Measurements from ENCODE around the gene CBX8.

The CBX8 gene

DNA sequence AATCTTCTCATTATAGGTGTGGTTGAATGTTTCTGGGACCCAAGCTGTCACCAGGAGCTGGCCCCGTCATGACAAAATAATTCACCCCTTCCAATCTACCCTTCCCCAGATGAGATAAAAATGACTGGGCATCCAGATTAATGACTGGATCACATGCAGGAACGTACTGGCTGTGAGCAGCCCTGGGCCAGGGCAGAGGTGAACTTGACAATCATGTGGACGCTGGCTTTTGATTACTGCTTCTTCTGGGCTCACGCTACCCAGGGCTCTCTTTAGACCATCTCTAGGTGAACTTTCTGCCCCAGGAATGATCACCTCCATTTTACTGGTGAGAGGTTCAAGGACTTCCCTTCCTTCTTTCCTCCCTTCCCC lies 24.1 kb upstream of the CBX8 start:
- Histone ChIP-seq H3K9ac (ENCODE audit: low read depth in 1 of 2, low read length in 2 of 2) (no peak overlapping the region), H3K36me3 (ENCODE audit: control insufficient read depth in 2 of 2, insufficient read depth in 2 of 2, low read length in 2 of 2) (no peaks in the 10 kb centered on the region), H3K4me3 (ENCODE audit: low read length in 2 of 2) (no peak overlapping the region), H3K27me3 (ENCODE audit: control insufficient read depth in 2 of 2, insufficient read depth in 2 of 2, low read length in 2 of 2) (peaks cover 20 to 22% of the 10 kb centered on the region in 2 donors), H3K9me3 (ENCODE audit: control insufficient read depth in 2 of 2, low read length in 2 of 2) (no peaks in the 10 kb centered on the region), H3K27ac (ENCODE audit: low read depth in 2 of 2, low read length in 2 of 2) (no peak overlapping the region), H3K4me1 (ENCODE audit: control insufficient read depth in 2 of 2, insufficient read depth in 2 of 2, low read length in 2 of 2) (no peaks in the 10 kb centered on the region)

DNA sequence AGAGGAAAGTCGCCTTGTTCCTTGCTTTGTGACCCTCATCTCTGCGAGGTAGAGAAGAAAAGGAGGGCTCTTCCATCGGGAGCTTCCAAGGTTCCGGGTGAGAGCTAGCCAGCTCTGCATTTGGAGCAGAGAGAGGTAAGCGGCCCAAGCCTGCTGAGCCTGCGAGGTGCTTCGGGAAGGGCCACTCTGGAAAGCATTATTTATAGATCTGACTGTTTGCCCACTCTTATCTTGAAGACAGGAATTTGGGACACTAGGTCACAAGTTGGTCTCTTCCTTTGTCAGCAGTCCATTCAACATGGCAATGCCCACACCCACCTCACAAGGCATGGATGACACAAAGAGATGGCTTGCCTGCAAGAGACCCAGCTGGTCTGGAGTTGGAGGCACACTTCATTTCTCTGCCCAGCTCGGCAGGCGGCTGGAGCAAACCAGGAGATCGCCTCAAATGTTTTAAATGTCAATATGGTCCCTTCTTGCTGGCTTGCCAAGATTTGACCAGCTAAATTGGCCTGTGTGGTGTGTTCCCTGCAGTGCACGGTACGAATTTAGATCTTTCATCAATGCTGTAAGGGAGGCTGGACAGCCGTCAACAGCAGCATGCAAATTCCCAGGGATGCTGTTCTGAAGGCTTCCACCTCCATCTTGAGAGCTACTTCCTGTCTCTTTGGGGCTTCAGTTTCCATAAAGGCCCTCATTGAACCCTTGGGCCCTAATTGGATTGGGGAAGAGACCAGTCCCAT lies 22.8 kb upstream of the CBX8 start:
- Histone ChIP-seq H3K27me3 (ENCODE audit: control insufficient read depth in 2 of 2, insufficient read depth in 2 of 2, low read length in 2 of 2) (peaks cover 25 to 26% of the 10 kb centered on the region in 2 donors), H3K4me1 (ENCODE audit: control insufficient read depth in 2 of 2, insufficient read depth in 2 of 2, low read length in 2 of 2) (peaks cover 5% of the 10 kb centered on the region in 2 donors), H3K9ac (ENCODE audit: low read depth in 1 of 2, low read length in 2 of 2) (no peak overlapping the region), H3K27ac (ENCODE audit: low read depth in 2 of 2, low read length in 2 of 2) (no peak overlapping the region), H3K9me3 (ENCODE audit: control insufficient read depth in 2 of 2, low read length in 2 of 2) (no peaks in the 10 kb centered on the region), H3K36me3 (ENCODE audit: control insufficient read depth in 2 of 2, insufficient read depth in 2 of 2, low read length in 2 of 2) (no peaks in the 10 kb centered on the region), H3K4me3 (ENCODE audit: low read length in 2 of 2) (no peak overlapping the region)

DNA sequence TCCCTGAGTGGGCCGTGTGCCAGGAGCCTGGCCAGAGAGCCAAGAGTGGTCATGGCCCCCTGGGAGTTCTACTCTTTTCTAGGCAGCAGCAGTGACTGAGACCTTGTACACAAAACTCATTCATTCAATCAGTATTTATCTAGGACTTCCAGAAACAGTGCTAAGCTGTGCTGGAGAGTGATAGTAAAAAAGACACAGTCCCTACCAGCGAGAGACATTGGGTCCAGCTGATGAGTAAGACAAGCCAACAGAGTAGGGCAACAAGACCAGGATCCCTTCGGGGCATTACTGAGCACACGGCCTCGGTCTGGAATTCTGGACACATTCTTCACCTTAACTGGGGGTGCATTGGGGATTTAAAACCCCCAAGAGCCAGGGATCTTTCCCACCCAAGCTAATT lies 22.2 kb upstream of the CBX8 start:
- peaks cover 30 to 31% of the 10 kb centered on the region in 2 donors for H3K27me3 ChIP-seq (ENCODE audit: control insufficient read depth in 2 of 2, insufficient read depth in 2 of 2, low read length in 2 of 2)
- H3K9me3 ChIP-seq (ENCODE audit: control insufficient read depth in 2 of 2, low read length in 2 of 2), result no peaks in the 10 kb centered on the region
- H3K9ac ChIP-seq (ENCODE audit: low read depth in 1 of 2, low read length in 2 of 2), result no peak overlapping the region
- no peak overlapping the region for H3K27ac ChIP-seq (ENCODE audit: low read depth in 2 of 2, low read length in 2 of 2)
- no peak overlapping the region for H3K4me3 ChIP-seq (ENCODE audit: low read length in 2 of 2)
- peaks cover 5 to 9% of the 10 kb centered on the region in 2 donors for H3K4me1 ChIP-seq (ENCODE audit: control insufficient read depth in 2 of 2, insufficient read depth in 2 of 2, low read length in 2 of 2)
- H3K36me3 ChIP-seq (ENCODE audit: control insufficient read depth in 2 of 2, insufficient read depth in 2 of 2, low read length in 2 of 2), result no peaks in the 10 kb centered on the region

DNA sequence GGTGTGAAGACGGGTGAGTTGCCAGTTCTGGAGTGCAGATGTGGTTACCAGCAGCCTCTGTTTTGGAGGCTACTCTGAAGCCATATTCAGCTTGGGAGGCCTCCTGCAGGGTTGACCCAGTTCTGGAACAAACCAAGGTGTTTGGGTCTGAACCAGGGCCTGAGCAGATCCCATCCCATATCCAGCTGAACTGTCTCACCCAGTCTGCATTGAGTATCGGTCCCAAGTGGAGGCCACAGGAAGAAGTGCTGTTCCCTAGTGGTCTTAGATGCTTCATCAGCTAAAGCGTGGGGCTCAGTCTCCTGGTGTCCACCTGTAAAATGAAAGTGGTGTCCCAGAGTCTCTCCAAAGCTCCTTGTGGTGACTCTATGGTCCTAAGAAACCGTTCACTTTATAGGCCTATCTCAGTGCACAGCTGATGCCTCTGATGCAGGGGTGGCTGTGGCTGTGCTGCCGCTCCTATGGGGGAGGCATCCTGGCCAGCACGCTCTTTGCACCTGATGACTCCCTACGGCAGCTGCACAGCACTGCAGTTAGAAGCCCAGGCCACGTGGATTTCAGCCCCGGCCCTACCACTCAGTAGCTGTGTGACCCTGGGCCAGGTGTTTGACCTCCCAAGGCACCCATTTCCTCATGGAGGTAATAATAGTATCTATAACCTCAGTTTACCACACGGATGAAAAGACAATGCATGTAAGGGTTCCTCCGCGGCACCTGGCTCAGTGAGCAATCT lies 21.3 kb upstream of the CBX8 start:
- Histone ChIP-seq H3K9ac (ENCODE audit: low read depth in 1 of 2, low read length in 2 of 2) (no peak overlapping the region), H3K4me1 (ENCODE audit: control insufficient read depth in 2 of 2, insufficient read depth in 2 of 2, low read length in 2 of 2) (peaks cover 5 to 11% of the 10 kb centered on the region in 2 donors), H3K27ac (ENCODE audit: low read depth in 2 of 2, low read length in 2 of 2) (no peak overlapping the region), H3K27me3 (ENCODE audit: control insufficient read depth in 2 of 2, insufficient read depth in 2 of 2, low read length in 2 of 2) (peaks cover 30 to 32% of the 10 kb centered on the region in 2 donors), H3K9me3 (ENCODE audit: control insufficient read depth in 2 of 2, low read length in 2 of 2) (no peaks in the 10 kb centered on the region), H3K4me3 (ENCODE audit: low read length in 2 of 2) (no peak overlapping the region), H3K36me3 (ENCODE audit: control insufficient read depth in 2 of 2, insufficient read depth in 2 of 2, low read length in 2 of 2) (no peaks in the 10 kb centered on the region)

DNA sequence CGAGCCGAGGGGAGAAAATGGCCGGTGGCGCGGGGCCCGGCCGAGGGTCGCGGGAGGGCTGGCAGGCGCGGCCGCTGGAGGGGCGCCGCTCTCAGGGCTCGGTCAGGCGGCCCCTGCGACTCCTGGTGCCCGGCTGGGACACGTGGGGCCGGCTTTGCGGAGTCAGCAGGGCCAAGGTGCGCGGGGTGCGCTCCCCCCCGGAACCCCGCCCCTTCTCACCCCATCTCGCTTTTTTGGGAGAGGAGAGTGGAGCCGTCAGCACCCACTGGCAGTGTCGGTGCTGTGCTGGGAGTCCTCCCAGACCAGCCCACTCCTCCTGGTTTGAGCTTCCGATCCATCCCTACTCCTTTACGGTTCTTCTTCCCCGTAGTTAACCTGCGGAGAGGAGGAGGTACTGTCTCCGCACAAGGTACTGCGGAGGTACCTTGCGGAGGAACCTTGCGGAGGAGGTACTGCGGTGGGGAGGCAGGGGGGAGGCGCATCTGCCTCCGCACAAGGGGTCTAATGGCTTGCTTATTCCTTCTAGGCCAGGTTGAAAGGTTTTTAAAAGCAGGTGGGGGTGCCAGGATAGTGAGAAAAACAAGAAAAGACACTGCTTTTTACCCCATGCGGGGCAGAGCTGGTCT lies 19.1 kb upstream of the CBX8 start:
- peaks cover 50 to 51% of the 10 kb centered on the region in 2 donors for H3K27me3 ChIP-seq (ENCODE audit: control insufficient read depth in 2 of 2, insufficient read depth in 2 of 2, low read length in 2 of 2)

DNA sequence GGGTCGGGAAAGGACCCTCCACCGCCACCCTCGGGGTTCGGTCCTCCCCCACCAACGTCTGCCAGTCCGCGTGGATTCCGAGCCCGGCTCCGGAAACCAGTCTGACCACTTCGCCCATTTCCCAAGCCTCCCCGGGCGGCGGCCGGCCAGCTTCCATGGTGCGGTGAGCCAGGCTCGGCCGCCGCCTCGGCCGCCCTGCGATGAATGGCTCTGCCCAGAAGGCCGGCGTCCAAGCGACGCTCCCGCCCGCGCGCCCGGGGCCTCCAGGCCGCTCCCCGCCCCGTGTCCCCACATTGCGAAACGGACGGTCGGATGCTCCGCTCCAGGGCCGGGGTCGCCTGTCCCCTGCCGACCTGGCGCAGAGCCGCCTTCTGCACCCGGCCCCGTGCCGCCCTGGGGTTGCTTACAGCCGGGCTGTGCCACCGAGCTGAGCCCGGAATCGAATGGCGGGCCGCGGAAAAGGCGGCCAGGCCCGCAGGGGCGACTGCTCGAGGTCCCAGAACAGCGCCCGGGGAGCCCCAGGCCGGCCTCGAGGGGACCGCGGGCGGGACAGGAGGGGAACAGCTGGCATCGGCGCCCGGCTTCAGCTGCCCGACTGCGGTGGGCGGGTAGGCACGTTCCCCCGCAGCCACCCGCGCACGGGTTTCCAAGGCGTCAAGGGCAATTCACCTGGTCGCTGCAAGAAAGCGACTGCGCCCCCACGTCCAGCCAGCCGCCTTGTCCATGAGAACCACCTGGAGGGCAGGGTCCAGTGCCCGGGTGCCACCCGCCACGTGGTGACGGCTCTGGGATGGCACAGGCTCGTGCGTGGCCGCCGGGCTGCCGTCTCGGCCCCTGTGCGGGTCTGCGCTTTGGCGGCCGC lies 18.3 kb upstream of the CBX8 start:
- peak overlapping the region in 1 of 2 donors; percentile 24 for H3K4me3 ChIP-seq (ENCODE audit: low read length in 2 of 2)
- peaks cover 53 to 54% of the 10 kb centered on the region in 2 donors for H3K27me3 ChIP-seq (ENCODE audit: control insufficient read depth in 2 of 2, insufficient read depth in 2 of 2, low read length in 2 of 2)

More for the DNA sequence above, 19.1 kb upstream of the CBX8 start:
- no peak overlapping the region for H3K27ac ChIP-seq (ENCODE audit: low read depth in 2 of 2, low read length in 2 of 2)
- no peak overlapping the region for H3K9ac ChIP-seq (ENCODE audit: low read depth in 1 of 2, low read length in 2 of 2)
- no peak overlapping the region for H3K4me3 ChIP-seq (ENCODE audit: low read length in 2 of 2)
- no peaks in the 10 kb centered on the region for H3K36me3 ChIP-seq (ENCODE audit: control insufficient read depth in 2 of 2, insufficient read depth in 2 of 2, low read length in 2 of 2)
- H3K4me1 ChIP-seq (ENCODE audit: control insufficient read depth in 2 of 2, insufficient read depth in 2 of 2, low read length in 2 of 2), result peaks cover 15 to 26% of the 10 kb centered on the region in 2 donors
- H3K9me3 ChIP-seq (ENCODE audit: control insufficient read depth in 2 of 2, low read length in 2 of 2), result no peaks in the 10 kb centered on the region

DNA sequence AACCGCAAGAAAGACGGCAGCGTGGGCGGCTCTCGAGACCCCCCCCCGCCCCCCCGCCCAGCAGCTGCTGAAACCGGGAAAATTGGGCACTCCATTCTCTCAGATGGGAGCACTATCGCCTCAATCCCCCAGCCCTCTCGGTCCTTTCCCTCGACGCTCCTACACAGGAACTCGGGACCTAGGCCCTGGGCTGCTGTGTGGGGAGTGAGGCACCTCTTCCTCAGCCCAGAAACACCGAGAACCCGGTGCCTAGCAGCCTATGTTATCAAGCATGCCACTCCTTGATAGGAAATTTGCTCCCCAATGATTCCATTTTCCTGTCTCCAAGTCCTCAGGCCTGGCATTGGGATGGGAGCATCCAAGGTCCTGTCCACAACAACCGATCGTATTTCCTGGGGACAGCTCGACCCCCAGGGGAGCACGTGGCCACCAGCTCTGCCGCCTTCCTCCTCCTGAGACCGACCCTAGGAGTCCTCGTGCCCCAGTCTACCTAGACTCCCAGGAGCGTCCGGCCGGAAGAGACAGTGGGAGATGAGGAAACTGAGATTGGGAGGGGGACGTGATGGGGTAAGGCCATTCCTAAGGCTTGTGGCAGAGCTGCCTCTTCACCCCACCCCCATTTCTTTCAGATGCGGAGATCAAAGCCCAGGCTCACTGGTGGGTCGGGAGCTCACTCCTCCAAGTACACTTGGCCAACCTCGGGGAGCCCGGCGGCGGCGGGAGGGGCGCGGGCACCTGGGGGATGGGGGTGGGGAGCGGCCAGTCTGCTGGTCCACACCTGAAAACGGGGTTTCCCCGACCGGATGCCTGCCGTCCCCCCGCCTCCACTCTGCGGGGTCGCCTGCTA lies 17.5 kb upstream of the CBX8 start:
- H3K27me3 ChIP-seq (ENCODE audit: control insufficient read depth in 2 of 2, insufficient read depth in 2 of 2, low read length in 2 of 2), result peaks cover 55% of the 10 kb centered on the region in 2 donors
- H3K27ac ChIP-seq (ENCODE audit: low read depth in 2 of 2, low read length in 2 of 2), result no peak overlapping the region
- no peaks in the 10 kb centered on the region for H3K9me3 ChIP-seq (ENCODE audit: control insufficient read depth in 2 of 2, low read length in 2 of 2)
- peaks cover 20 to 32% of the 10 kb centered on the region in 2 donors for H3K4me1 ChIP-seq (ENCODE audit: control insufficient read depth in 2 of 2, insufficient read depth in 2 of 2, low read length in 2 of 2)
- no peak overlapping the region for H3K4me3 ChIP-seq (ENCODE audit: low read length in 2 of 2)
- no peaks in the 10 kb centered on the region for H3K36me3 ChIP-seq (ENCODE audit: control insufficient read depth in 2 of 2, insufficient read depth in 2 of 2, low read length in 2 of 2)
- no peak overlapping the region for H3K9ac ChIP-seq (ENCODE audit: low read depth in 1 of 2, low read length in 2 of 2)

More for the DNA sequence above, 18.3 kb upstream of the CBX8 start:
- Histone ChIP-seq H3K36me3 (ENCODE audit: control insufficient read depth in 2 of 2, insufficient read depth in 2 of 2, low read length in 2 of 2) (no peaks in the 10 kb centered on the region), H3K9ac (ENCODE audit: low read depth in 1 of 2, low read length in 2 of 2) (peak overlapping the region in 1 of 2 donors; percentile 53), H3K4me1 (ENCODE audit: control insufficient read depth in 2 of 2, insufficient read depth in 2 of 2, low read length in 2 of 2) (peaks cover 20 to 32% of the 10 kb centered on the region in 2 donors), H3K9me3 (ENCODE audit: control insufficient read depth in 2 of 2, low read length in 2 of 2) (no peaks in the 10 kb centered on the region), H3K27ac (ENCODE audit: low read depth in 2 of 2, low read length in 2 of 2) (no peak overlapping the region)

DNA sequence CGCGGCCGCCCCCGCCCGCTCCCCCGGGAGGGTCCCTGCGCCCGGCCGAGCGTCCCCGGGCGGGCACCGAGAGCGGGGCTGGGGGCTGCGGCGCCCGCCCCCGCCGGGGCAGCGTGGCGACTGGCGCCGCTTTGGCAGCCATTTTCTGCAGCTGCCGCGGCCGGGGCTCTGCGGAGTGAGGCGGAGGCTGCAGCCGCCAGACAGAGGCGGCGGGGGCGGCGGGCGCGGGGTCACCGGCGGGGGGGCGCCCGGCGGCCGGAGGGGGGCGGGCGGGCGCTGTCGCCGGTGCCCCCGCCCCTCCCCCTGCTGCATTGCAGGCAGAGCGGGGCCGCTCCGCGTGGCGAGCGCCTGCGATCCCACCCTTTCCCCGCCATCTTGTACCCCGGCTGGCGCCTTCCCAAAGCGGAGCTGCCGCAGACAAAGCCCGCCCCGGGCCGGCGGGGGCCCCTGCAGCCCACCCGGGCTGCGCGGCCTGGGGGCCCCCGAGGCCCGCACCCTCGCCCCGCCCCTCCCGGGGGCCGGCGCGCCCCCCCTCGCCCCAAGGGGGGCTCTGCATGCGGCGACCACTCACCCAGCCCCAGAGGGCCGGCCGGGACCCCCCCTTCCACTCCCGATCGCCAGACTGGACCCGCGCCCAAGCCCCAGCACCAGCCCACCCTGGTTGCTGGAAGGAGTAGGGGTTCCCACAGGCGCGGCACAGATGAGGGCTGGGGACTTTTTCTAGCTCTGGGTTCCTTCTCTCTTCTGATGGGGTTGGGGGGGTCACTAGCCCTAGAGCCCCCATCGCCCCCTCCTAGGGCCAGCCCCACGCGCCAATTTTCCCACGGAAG lies 16.6 kb upstream of the CBX8 start:
- H3K36me3 ChIP-seq (ENCODE audit: control insufficient read depth in 2 of 2, insufficient read depth in 2 of 2, low read length in 2 of 2), result no peaks in the 10 kb centered on the region
- H3K9ac ChIP-seq (ENCODE audit: low read depth in 1 of 2, low read length in 2 of 2), result no peak overlapping the region
- peaks cover 60 to 63% of the 10 kb centered on the region in 2 donors for H3K27me3 ChIP-seq (ENCODE audit: control insufficient read depth in 2 of 2, insufficient read depth in 2 of 2, low read length in 2 of 2)
- no peak overlapping the region for H3K27ac ChIP-seq (ENCODE audit: low read depth in 2 of 2, low read length in 2 of 2)
- no peaks in the 10 kb centered on the region for H3K9me3 ChIP-seq (ENCODE audit: control insufficient read depth in 2 of 2, low read length in 2 of 2)
- H3K4me1 ChIP-seq (ENCODE audit: control insufficient read depth in 2 of 2, insufficient read depth in 2 of 2, low read length in 2 of 2), result peaks cover 20 to 34% of the 10 kb centered on the region in 2 donors
- H3K4me3 ChIP-seq (ENCODE audit: low read length in 2 of 2), result no peak overlapping the region

Measured in mucosa of rectum (tissue), 2 donors.